Lower lobe of right lung (tissue), 2 donors: ENCODE measurements around the gene SPON2. TPM values are rescaled to one million over a fixed set of nuclear protein-coding genes. Genes with fewer than 3 reads are reported as not detected.

Experiments
- ATAC-seq, 2 donors: fragments of 200-7000 bp; cut with Tn5 transposase; one replicate each; pipeline ENCODE4 v1.9.1; 2020 to 2022; ENCODE audit warnings: mild to moderate bottlenecking in 2 of 2, moderate library complexity in 2 of 2
- DNase-seq: peaks from one replicate; pipeline ENCODE4 v3.0.0-alpha.2; 2020
- H3K27ac ChIP-seq: fragments of 200-600 bp; one replicate; pipeline ENCODE4 v1.8.0; 2022
- H3K27me3 ChIP-seq: fragments of 200-600 bp; one replicate; pipeline ENCODE4 v1.8.0; 2022; ENCODE audit warnings: low read depth
- H3K36me3 ChIP-seq: fragments of 200-600 bp; one replicate; pipeline ENCODE4 v1.8.0; 2022; ENCODE audit warnings: mild to moderate bottlenecking
- H3K4me1 ChIP-seq: fragments of 200-600 bp; one replicate; pipeline ENCODE4 v1.8.0; 2022
- H3K4me3 ChIP-seq: fragments of 200-600 bp; one replicate; pipeline ENCODE4 v1.8.0; 2022; ENCODE audit warnings: mild to moderate bottlenecking
- H3K9me3 ChIP-seq: fragments of 200-600 bp; one replicate; pipeline ENCODE4 v1.8.0; 2022
- intact Hi-C: fragments of 100-400 bp; cut with DNase I; formaldehyde crosslinking; loops from one replicate; pipeline ENCODE4 v1.11.0; 2022
- total RNA-seq: library from RNA; stranded (reverse); fragmentation: NEBNext Ultra II Directional; extraction: Animal tissue kit (Norgen Biotek cat#: 25700); gene quantifications from one replicate; pipeline ENCODE4 v1.2.1, GENCODE V29; 2021
- TF ChIP-seq, protein P1 (sequence below): fragments of 200-600 bp; IDR thresholded peaks from one replicate; pipeline ENCODE4 v1.8.0; 2022; ENCODE audit warnings: antibody characterized with exemption, mild to moderate bottlenecking
- donor health status: DM: no; HTN: yes; CAD: no; lungs with severe emphysema.

SPON2 gene
- total RNA-seq, 1 donor from 2014 or later = 32.0 TPM

DNA sequence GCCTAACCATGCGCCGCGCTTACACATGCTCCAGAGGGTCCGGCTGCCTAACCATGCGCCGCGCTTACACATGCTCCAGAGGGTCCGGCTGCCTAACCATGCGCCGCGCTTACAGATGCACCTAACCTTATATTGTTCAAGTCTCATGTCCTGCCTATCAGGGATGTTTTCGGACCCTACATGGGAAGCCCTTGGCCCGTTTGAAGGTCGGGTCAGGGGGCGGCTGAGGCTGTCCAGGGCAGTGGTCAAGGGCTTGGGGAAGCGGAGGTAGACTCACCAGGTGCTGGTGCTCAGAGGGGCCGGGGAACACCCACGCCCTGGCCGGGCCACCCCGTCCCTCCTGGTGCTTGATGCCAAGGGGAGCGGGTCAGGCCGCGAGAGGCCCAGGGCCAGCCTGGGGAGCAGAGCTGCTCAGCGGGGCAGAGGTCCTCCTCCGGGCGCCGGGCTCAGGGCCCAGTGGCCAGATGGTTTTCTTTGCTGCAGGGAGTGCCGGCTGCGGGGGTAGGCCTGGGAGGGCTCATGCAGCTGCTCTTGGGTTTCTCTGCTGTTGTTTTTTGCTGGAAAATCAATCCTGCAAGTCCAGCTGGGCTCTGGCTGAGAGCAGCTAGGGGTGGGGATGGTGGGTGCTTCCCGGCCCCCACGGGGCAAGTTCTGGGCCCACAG lies 35.4 kb upstream of the SPON2 start:
- peaks cover 22% of the 10 kb centered on the region for H3K36me3 ChIP-seq
- intact Hi-C loops = no loop called here
- H3K27ac ChIP-seq = peak overlapping the region; percentile 78
- no peaks in the 10 kb centered on the region for H3K27me3 ChIP-seq
- TF ChIP-seq, protein P1, sequence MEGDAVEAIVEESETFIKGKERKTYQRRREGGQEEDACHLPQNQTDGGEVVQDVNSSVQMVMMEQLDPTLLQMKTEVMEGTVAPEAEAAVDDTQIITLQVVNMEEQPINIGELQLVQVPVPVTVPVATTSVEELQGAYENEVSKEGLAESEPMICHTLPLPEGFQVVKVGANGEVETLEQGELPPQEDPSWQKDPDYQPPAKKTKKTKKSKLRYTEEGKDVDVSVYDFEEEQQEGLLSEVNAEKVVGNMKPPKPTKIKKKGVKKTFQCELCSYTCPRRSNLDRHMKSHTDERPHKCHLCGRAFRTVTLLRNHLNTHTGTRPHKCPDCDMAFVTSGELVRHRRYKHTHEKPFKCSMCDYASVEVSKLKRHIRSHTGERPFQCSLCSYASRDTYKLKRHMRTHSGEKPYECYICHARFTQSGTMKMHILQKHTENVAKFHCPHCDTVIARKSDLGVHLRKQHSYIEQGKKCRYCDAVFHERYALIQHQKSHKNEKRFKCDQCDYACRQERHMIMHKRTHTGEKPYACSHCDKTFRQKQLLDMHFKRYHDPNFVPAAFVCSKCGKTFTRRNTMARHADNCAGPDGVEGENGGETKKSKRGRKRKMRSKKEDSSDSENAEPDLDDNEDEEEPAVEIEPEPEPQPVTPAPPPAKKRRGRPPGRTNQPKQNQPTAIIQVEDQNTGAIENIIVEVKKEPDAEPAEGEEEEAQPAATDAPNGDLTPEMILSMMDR = no peak
- H3K4me1 ChIP-seq = peaks cover 85% of the 10 kb centered on the region
- ATAC-seq (peak; percentile 13 to 41), DNase-seq (peak; percentile 54)
- H3K9me3 ChIP-seq = no peaks in the 10 kb centered on the region
- H3K4me3 ChIP-seq = peak overlapping the region; percentile 3

DNA sequence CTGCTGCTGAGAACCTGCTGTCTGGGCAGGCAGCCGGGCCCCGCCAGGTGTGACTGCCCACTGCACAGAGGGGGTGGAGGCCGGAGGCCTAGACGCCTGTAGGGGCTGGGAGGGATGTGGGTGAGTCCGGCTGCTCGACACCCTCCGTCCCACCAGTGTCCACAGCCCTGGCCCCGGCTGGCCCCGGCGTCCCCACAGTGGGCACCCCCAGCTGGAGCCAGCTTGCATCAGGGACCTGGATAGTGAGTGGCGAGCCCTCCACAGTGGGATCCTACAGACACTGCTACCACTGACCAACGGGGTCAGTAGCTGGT lies 34.7 kb upstream of the SPON2 start:
- H3K4me1 ChIP-seq = peaks cover 86% of the 10 kb centered on the region
- H3K36me3 ChIP-seq = peaks cover 15% of the 10 kb centered on the region
- no peak overlapping the region for H3K27ac ChIP-seq
- H3K4me3 ChIP-seq = no peak overlapping the region
- no peaks in the 10 kb centered on the region for H3K9me3 ChIP-seq
- peak; percentile 43 for DNase-seq
- no peaks in the 10 kb centered on the region for H3K27me3 ChIP-seq
- intact Hi-C loops = no loop called here
- ATAC-seq = no peak
- TF ChIP-seq, protein P1 = no peak

DNA sequence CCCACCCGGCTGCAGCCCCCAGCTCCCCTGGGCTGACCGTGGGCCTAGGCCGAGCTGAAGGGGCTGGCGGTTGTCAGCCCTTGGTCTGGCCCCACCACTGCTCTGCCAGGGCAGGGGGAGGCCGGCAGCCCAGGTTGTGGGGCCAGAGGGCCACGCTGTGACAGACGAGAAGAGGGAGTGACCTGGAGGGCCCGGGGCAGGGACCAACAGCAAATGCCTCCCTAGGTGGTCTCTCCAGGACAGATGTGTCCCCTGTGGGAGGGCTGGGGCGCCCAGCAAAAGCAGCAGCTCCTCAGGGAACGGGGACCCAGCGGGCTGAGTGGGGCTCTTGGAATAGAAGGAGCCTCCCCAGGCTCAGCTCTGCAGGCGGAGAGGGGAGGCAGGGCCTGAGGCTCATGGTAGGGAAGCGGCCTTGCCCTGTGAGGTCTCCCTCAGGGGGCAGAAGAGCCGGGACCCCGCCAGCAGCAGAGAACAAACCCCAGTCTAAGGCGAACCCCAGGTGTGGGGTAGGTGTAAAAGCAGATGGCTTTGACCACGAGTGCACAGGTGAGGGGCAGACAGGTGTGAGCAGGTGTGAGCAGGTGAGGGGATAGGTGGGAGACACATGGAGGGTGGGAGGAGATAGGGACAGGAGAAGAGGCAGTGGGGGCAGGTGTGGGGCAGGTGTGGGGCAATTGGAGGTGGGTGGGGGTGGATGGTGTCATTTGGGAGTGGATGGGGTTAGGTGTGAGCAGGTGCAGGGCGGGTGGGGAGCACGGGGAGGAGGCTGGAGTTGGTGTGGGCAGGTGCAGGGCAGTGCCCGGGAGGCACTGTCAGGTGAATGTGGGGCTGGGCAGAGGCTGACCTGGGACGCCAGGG lies 34.1 kb upstream of the SPON2 start:
- peaks cover 86% of the 10 kb centered on the region for H3K4me1 ChIP-seq
- TF ChIP-seq, protein P1 = no peak
- no peak for ATAC-seq
- peaks cover 10% of the 10 kb centered on the region for H3K36me3 ChIP-seq
- H3K27ac ChIP-seq = no peak overlapping the region
- H3K4me3 ChIP-seq = no peak overlapping the region
- DNase-seq = peak; percentile 35
- H3K9me3 ChIP-seq = no peaks in the 10 kb centered on the region
- no peaks in the 10 kb centered on the region for H3K27me3 ChIP-seq
- intact Hi-C loops = no loop called here

DNA sequence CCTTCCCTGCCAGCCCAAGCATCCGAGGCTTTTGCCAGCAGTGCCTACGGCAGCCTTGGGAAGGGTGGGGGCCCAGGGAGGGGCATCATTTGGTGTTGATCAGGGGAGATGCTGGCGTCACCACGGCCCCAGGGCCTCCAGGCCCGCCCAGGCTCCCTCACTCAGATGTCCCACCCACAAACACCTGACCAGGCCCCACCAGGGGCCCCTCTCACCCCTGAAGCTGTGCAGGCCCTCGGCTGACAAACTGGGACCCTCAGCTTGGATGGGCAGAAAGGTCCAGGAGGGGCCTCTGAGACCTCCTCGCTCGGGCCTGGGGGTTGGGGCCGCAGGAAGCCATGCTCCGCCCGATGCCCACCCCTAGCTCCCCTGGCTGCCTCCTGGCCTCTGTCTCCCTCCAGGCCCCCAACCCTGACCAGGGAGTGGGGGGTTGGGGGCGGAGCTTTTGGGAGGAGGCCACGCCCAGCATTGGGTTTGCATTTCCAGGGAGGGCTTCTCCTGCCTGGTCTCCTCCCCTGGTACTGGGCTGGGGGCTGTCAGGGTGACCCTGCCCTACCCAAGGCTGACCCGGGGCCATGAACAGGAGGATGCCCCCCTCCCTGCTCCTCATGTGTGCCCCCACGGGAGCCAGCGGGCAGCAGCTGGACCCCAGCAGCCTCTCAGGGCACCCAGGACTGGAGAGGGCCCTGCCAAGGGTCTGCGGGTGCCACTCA lies 33.4 kb upstream of the SPON2 start:
- peaks cover 86% of the 10 kb centered on the region for H3K4me1 ChIP-seq
- ATAC-seq (no peak), DNase-seq (peak; percentile 46)
- peaks cover 2% of the 10 kb centered on the region for H3K36me3 ChIP-seq
- H3K27ac ChIP-seq = peak overlapping the region; percentile 88
- no peak overlapping the region for H3K4me3 ChIP-seq
- TF ChIP-seq, protein P1 = no peak
- no peaks in the 10 kb centered on the region for H3K27me3 ChIP-seq
- H3K9me3 ChIP-seq = no peaks in the 10 kb centered on the region
- intact Hi-C loops = no loop called here

DNA sequence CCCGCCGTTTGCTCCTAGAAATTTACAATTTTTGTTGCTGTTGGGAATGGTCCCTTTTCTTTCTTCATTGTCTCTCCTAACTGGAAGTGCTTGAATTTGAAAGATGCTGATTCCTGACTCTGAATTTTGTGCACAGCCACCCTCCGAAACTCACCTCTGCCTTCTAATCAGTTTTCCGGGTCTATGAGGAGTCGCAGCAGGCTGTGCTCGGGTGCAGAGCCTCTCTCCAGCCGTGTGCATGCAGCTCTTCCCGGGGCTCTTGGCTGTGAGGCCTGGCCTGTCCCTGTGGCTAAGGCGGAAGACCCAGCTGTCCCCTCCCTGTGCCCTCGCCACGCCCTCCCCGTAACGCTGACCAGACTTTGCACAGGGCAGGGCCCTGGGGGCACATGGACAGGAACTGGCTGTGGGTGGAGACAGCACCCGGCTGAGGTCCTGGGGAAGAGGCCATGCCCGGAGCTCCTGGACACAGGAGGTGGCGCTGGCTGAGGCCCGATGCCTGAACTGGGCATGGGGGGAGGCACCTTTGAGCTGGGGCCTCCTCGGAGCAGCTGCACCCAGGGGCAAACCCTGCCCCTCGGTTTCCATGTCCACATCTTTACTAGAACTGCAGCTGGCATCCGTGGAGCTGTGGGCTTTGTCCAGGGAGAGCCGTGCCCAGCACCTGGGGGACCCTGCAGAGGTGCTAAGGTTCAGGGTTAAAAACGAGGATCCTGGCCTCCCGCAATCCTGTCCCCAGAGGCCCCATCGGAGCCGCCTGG lies 32.6 kb upstream of the SPON2 start:
- Histone ChIP-seq H3K4me1 (peaks cover 86% of the 10 kb centered on the region), H3K4me3 (peak overlapping the region; percentile 27), H3K27ac (peak overlapping the region; percentile 88), H3K9me3 (no peaks in the 10 kb centered on the region), H3K36me3 (no peaks in the 10 kb centered on the region), H3K27me3 (no peaks in the 10 kb centered on the region)
- peak; percentile 55 for DNase-seq
- intact Hi-C loops = no loop called here
- ATAC-seq = no peak
- TF ChIP-seq, protein P1 = no peak
